Pons (tissue), 1 donor: ENCODE measurements around the gene HPCAL1.
"Not testable (repeated sequence)": the region's sequence is repeated elsewhere in the genome, so short reads cannot be mapped to it uniquely, and the experiment has no call there.

Experiments
- DNase-seq: peaks from one replicate; pipeline ENCODE4 v3.0.0-alpha.2; 2016; ENCODE audit warnings: low spot score

Gene HPCAL1

GRCh38 chr2:10302479-10303180, at the start of gene HPCAL1:
TSS of gene HPCAL1 (plus strand) at chr2:10302904. CDS start at chr2:10419758, 116,854 bp downstream.
- peak; percentile 82 for DNase-seq

- DNase-seq: no peak
Measured at GRCh38 chr2:10253596-10254372, 48.9 kb upstream of the HPCAL1 start.

- DNase-seq: no peak
Measured at GRCh38 chr2:10254373-10255188, 48.1 kb upstream of the HPCAL1 start.

GRCh38 chr2:10255189-10256030, 47.3 kb upstream of the HPCAL1 start:
- DNase-seq: no peak

- no peak for DNase-seq
Measured at GRCh38 chr2:10256031-10256514, 46.6 kb upstream of the HPCAL1 start.

- no peak for DNase-seq
Measured at GRCh38 chr2:10256515-10257031, 46.1 kb upstream of the HPCAL1 start.

GRCh38 chr2:10257036-10257435, 45.7 kb upstream of the HPCAL1 start:
- no peak for DNase-seq

- DNase-seq: no peak
Measured at GRCh38 chr2:10257500-10258147, 45.1 kb upstream of the HPCAL1 start.

GRCh38 chr2:10258326-10258725, 44.4 kb upstream of the HPCAL1 start:
- DNase-seq: no peak

- no peak for DNase-seq
Measured at GRCh38 chr2:10258726-10259125, 44.0 kb upstream of the HPCAL1 start.

GRCh38 chr2:10260130-10260529, 42.6 kb upstream of the HPCAL1 start:
- DNase-seq: no peak

GRCh38 chr2:10263526-10263925, 39.2 kb upstream of the HPCAL1 start:
- DNase-seq: not testable (repeated sequence)

- DNase-seq: no peak
Measured at GRCh38 chr2:10264506-10265328, 38.0 kb upstream of the HPCAL1 start.

- DNase-seq: no peak
Measured at GRCh38 chr2:10265329-10266132, 37.2 kb upstream of the HPCAL1 start.

- DNase-seq: no peak
Measured at GRCh38 chr2:10266133-10266620, 36.5 kb upstream of the HPCAL1 start.

- no peak for DNase-seq
Measured at GRCh38 chr2:10267036-10267435, 35.7 kb upstream of the HPCAL1 start.

- DNase-seq: no peak
Measured at GRCh38 chr2:10267551-10268465, 34.9 kb upstream of the HPCAL1 start.

GRCh38 chr2:10269291-10269690, 33.4 kb upstream of the HPCAL1 start:
- no peak for DNase-seq
